ENCODE data around the gene SIRPB2.
A peak's percentile ranks its signal among the peaks of the same experiment; 100 is the strongest.

Gene SIRPB2

GRCh38 chr20:1469925-1470571 is 21.2 kb downstream of the SIRPB2 start:
- no peak for DNase-seq

- no peak for DNase-seq
These were observed 21.8 kb downstream of the SIRPB2 start for GRCh38 chr20:1469306-1469905.

GRCh38 chr20:1468117-1468624 is 23.0 kb downstream of the SIRPB2 start:
- DNase-seq: no peak

- no peak for DNase-seq
These were observed 23.7 kb downstream of the SIRPB2 start for GRCh38 chr20:1467355-1468116.

- DNase-seq: no peak
These were observed 24.2 kb downstream of the SIRPB2 start for GRCh38 chr20:1467082-1467354.

- peak; percentile 99 for DNase-seq
These were observed 24.8 kb downstream of the SIRPB2 start, which contains the start of gene NSFL1C for GRCh38 chr20:1466211-1467081. Gene NSFL1C (minus strand): TSS chr20:1466849. CDS start chr20:1466824, 25 bp downstream.

GRCh38 chr20:1465470-1466210 is 25.6 kb downstream of the SIRPB2 start:
- DNase-seq: no peak

GRCh38 chr20:1463971-1464570 is 27.1 kb downstream of the SIRPB2 start:
- no peak for DNase-seq

GRCh38 chr20:1462834-1463233 is 28.4 kb downstream of the SIRPB2 start:
- no peak for DNase-seq

- no peak for DNase-seq
These were observed 29.2 kb downstream of the SIRPB2 start for GRCh38 chr20:1462001-1462400.

GRCh38 chr20:1460275-1460674 is 30.9 kb downstream of the SIRPB2 start:
- DNase-seq: no peak

- no peak for DNase-seq
These were observed 33.2 kb downstream of the SIRPB2 start for GRCh38 chr20:1457992-1458391.

GRCh38 chr20:1456300-1456699 is 34.9 kb downstream of the SIRPB2 start:
- DNase-seq: no peak

- no peak for DNase-seq
These were observed 40.2 kb downstream of the SIRPB2 start for GRCh38 chr20:1450926-1451491.

GRCh38 chr20:1449370-1449769 is 41.9 kb downstream of the SIRPB2 start:
- DNase-seq: no peak

GRCh38 chr20:1448081-1448620 is 43.1 kb downstream of the SIRPB2 start:
- no peak for DNase-seq

GRCh38 chr20:1446536-1446935 is 44.7 kb downstream of the SIRPB2 start:
- no peak for DNase-seq

- no peak for DNase-seq
These were observed 48.1 kb downstream of the SIRPB2 start for GRCh38 chr20:1443085-1443484.

GRCh38 chr20:1442304-1442703 is 48.9 kb downstream of the SIRPB2 start:
- DNase-seq: no peak

GRCh38 chr20:1441133-1441532 is 50.1 kb downstream of the SIRPB2 start:
- DNase-seq: no peak

- DNase-seq: no peak
These were observed 51.2 kb downstream of the SIRPB2 start for GRCh38 chr20:1440024-1440423.
